HCT116 (cell line): Measurements from ENCODE around the gene ANXA4. TPM values are rescaled to one million over a fixed set of nuclear protein-coding genes. Genes with fewer than 3 reads are reported as not detected.
"Not testable (repeated sequence)": the region's sequence is repeated elsewhere in the genome, so short reads cannot be mapped to it uniquely, and the experiment has no call there.

ENCODE experiments used
- ATAC-seq: fragments of 200-7000 bp; cut with Tn5 transposase; 2 replicates; pipeline ENCODE4 v1.9.1; 2020; ENCODE audit warnings: mild to moderate bottlenecking, moderate library complexity
- BruUV-seq: library from RNA; stranded (reverse); fragments of 400-500 nt; replicated peaks from 2 replicates; lab custom pipeline; 2021; lab: Mats Ljungman, UMichigan
- CTCF ChIA-PET: fragments of 300-600 bp; sonication (Branson Sonifier 250); formaldehyde crosslinking; loops from one replicate; lab custom pipeline; 2021; ENCODE audit warnings: antibody characterized with exemption; lab: Charles Lee
- POLR2A ChIA-PET: fragments of 300-600, 350-600 bp; sonication (Branson Sonifier 250); formaldehyde crosslinking; loops from one replicate; lab custom pipeline; 2021; ENCODE audit warnings: antibody characterized with exemption; lab: Charles Lee
- RAD21 ChIA-PET, 2 experiments: fragments of 300-600 bp; sonication (Branson Sonifier 250); formaldehyde crosslinking; loops; one replicate each; lab custom pipeline; 2023; ENCODE audit warnings: low total read pairs in 2 of 2; ENCODE audit not compliant: uncharacterized antibody in 2 of 2, unreplicated experiment in 2 of 2, low non-redundant PET in 1 of 2; lab: Charles Lee
- DNase-seq: peaks from one replicate; pipeline ENCODE4 v3.0.0-alpha.2; 2010; ENCODE audit warnings: low read depth, low spot score
- H2AFZ ChIP-seq: fragments of 200-600 bp; shearing (Covaris generic), sonication (generic); 2 replicates; pipeline ENCODE4 v1.6.1; 2017; ENCODE audit warnings: low read depth, mixed run types, mixed read lengths, antibody characterized with exemption, low read length; ENCODE audit not compliant: poor library complexity, severe bottlenecking
- H3K27ac ChIP-seq: 2 replicates; pipeline ENCODE4 v1.5.1; 2012; ENCODE audit warnings: low read depth, low read length
- H3K27me3 ChIP-seq: fragments of 200-600 bp; sonication (generic); 2 replicates; pipeline ENCODE4 v1.6.1; 2016; ENCODE audit warnings: mixed run types, low read length, mixed read lengths; ENCODE audit not compliant: insufficient read depth
- H3K36me3 ChIP-seq, 2 experiments: fragments of 200-500 bp in 1 of 2; fragments of 200-600 bp in 1 of 2; sonication (Bioruptor generic) in 1 of 2; sonication (generic) in 1 of 2; 2 replicates each; pipeline versions ENCODE4 v1.5.1 to v1.6.1; 2014 to 2016; ENCODE audit warnings: low read length in 2 of 2, inconsistent platforms in 1 of 2, mixed read lengths in 1 of 2, mixed run types in 1 of 2; ENCODE audit not compliant: insufficient read depth in 2 of 2, control insufficient read depth in 1 of 2
- H3K4me1 ChIP-seq, 2 experiments: fragments of 200-600 bp in 1 of 2; sonication (generic) in 1 of 2; 2 replicates each; pipeline versions ENCODE4 v1.5.1 to v1.6.1; 2012 to 2017; ENCODE audit warnings: low read length in 2 of 2, inconsistent platforms in 1 of 2, mild to moderate bottlenecking in 1 of 2, mixed read lengths in 1 of 2, mixed run types in 1 of 2, moderate library complexity in 1 of 2; ENCODE audit not compliant: insufficient read depth in 2 of 2, control insufficient read depth in 1 of 2
- H3K4me2 ChIP-seq: fragments of 200-600 bp; sonication (generic); 2 replicates; pipeline ENCODE4 v1.6.1; 2017; ENCODE audit warnings: mixed run types, low read length, mixed read lengths
- H3K4me3 ChIP-seq, 2 experiments: fragments of 200-600 bp in 1 of 2; sonication (generic) in 1 of 2; replicated peaks in 1 of 2; 2 replicates each; pipeline ENCODE4 v1.5.1; 2011 to 2016; ENCODE audit warnings: low read length in 2 of 2, control low read depth in 1 of 2, low read depth in 1 of 2, mild to moderate bottlenecking in 1 of 2, mixed read lengths in 1 of 2, mixed run types in 1 of 2
- H3K79me2 ChIP-seq: fragments of 200-600 bp; sonication (generic); 2 replicates; pipeline ENCODE4 v1.6.1; 2017; ENCODE audit warnings: mild to moderate bottlenecking, mixed run types, low read length, moderate library complexity, mixed read lengths; ENCODE audit not compliant: insufficient read depth
- H3K9ac ChIP-seq: fragments of 200-600 bp; sonication (generic); 2 replicates; pipeline ENCODE4 v1.6.1; 2016; ENCODE audit warnings: low read length, mixed read lengths
- H3K9me2 ChIP-seq: fragments of 200-600 bp; sonication (generic), shearing (Covaris generic); 2 replicates; pipeline ENCODE4 v1.6.1; 2017; ENCODE audit warnings: mixed run types, mild to moderate bottlenecking, moderate library complexity; ENCODE audit not compliant: insufficient read depth
- H3K9me3 ChIP-seq, 2 experiments: fragments of 200-500 bp in 1 of 2; fragments of 200-600 bp in 1 of 2; sonication (Bioruptor generic) in 1 of 2; sonication (generic) in 1 of 2; 2 replicates each; pipeline ENCODE4 v1.6.1; 2014 to 2017; ENCODE audit warnings: low read length in 2 of 2, mixed read lengths in 2 of 2, inconsistent platforms in 1 of 2, low read depth in 1 of 2, mild to moderate bottlenecking in 1 of 2, mixed run types in 1 of 2, moderate library complexity in 1 of 2; ENCODE audit not compliant: control insufficient read depth in 1 of 2, insufficient read depth in 1 of 2
- H4K20me1 ChIP-seq: fragments of 200-600 bp; sonication (generic), shearing (Covaris generic); 2 replicates; pipeline ENCODE4 v1.6.1; 2017; ENCODE audit warnings: mixed run types, mild to moderate bottlenecking, moderate library complexity; ENCODE audit not compliant: insufficient read depth
- CEBPB ChIP-seq: IDR thresholded peaks from 2 replicates; pipeline ENCODE4 v1.6.1; 2012; ENCODE audit warnings: low read depth
- EZH2 ChIP-seq: fragments of 200-600 bp; sonication (generic); IDR thresholded peaks from 2 replicates; pipeline ENCODE4 v1.6.1; 2017; ENCODE audit warnings: antibody characterized with exemption, mixed run types
- MAX ChIP-seq: IDR thresholded peaks from 2 replicates; pipeline ENCODE4 v1.6.1; 2012
- POLR2A ChIP-seq: IDR thresholded peaks from 2 replicates; pipeline ENCODE4 v1.7.0; 2011; ENCODE audit warnings: borderline replicate concordance; ENCODE audit not compliant: insufficient read depth, insufficient read length; ENCODE audit errors: extremely low read depth
- SIN3A ChIP-seq: IDR thresholded peaks from 2 replicates; pipeline ENCODE4 v1.6.1; 2012; ENCODE audit warnings: low read depth
- SP1 ChIP-seq: IDR thresholded peaks from 2 replicates; pipeline ENCODE4 v1.6.1; 2012; ENCODE audit warnings: low read depth
- TCF7L2 ChIP-seq: IDR thresholded peaks from 2 replicates; pipeline ENCODE4 v1.7.0; 2011; ENCODE audit warnings: borderline replicate concordance, inconsistent platforms; ENCODE audit not compliant: insufficient read depth, insufficient read length; ENCODE audit errors: extremely low read depth
- intact Hi-C: fragments of 100-400 bp; cut with micrococcal nuclease; formaldehyde crosslinking; loops from 2 replicates; pipeline ENCODE4 v1.10.0; 2022
- total RNA-seq: library from RNA; stranded (reverse); gene quantifications from one replicate; pipeline ENCODE4 v1.2.1, GENCODE V29; 2021; ENCODE audit not compliant: unreplicated experiment

ANXA4 gene
- total RNA-seq, 1 experiment from 2014 or later, result 64.6 TPM

DNA sequence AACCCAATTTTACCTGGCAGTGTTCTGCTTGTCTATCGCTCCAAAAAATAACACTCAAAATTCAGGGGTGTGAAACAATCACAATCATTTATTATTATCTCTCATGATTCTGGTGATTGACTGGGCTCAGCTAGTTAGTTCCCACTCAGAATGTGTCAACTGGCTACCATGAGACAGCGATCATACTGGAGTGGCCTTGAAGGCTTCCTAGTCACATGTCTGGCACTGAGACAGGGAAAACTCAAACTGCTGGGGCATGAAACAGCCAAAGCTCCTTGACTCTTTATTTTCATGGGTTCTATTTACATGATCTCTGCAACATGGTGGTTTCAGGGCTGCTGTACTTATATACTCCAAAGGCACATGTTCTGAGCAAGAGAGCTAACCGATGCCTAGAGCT is 6.2 kb upstream of the ANXA4 start:
- intact Hi-C loops, result no loop called here
- H3K36me3 ChIP-seq, result no peaks in the 10 kb centered on the region
- no peaks in the 10 kb centered on the region for H3K9me2 ChIP-seq
- H3K4me2 ChIP-seq, result no peak overlapping the region
- no peak overlapping the region for H3K9ac ChIP-seq
- RAD21 ChIA-PET, result no interaction called here
- CTCF ChIA-PET, result interaction anchor here (3.8 kb wide), 1 partner anchor 11 kb away, joined by 25 read pairs; no protein-coding TSS in a partner anchor
- H4K20me1 ChIP-seq, result no peaks in the 10 kb centered on the region
- no peak overlapping the region for H3K27ac ChIP-seq
- no peaks in the 10 kb centered on the region for H3K27me3 ChIP-seq
- TF ChIP-seq MAX, result no peak
- no peak for TF ChIP-seq CEBPB
- TF ChIP-seq SP1, result no peak
- TF ChIP-seq EZH2, result no peak
- TF ChIP-seq TCF7L2, result no peak
- no peak for TF ChIP-seq SIN3A
- no peak for TF ChIP-seq POLR2A
- DNase-seq, result no peak
- H3K4me3 ChIP-seq, result no peak overlapping the region
- peaks cover 7 to 10% of the 10 kb centered on the region in 2 experiments for H3K4me1 ChIP-seq
- no peaks in the 10 kb centered on the region for H3K9me3 ChIP-seq
- no peak for ATAC-seq
- POLR2A ChIA-PET, result no interaction called here
- no TSS peak for BruUV-seq
- H3K79me2 ChIP-seq, result no peaks in the 10 kb centered on the region
- no peak overlapping the region for H2AFZ ChIP-seq

GRCh38 chr2:69738149-69738548 is 3.8 kb upstream of the ANXA4 start:
- H2AFZ ChIP-seq, CTCF ChIA-PET, intact Hi-C loops, H3K27me3 ChIP-seq, H3K9ac ChIP-seq, DNase-seq, H3K9me2 ChIP-seq, POLR2A ChIA-PET, H3K79me2 ChIP-seq, H3K4me2 ChIP-seq, ATAC-seq, H3K9me3 ChIP-seq, H3K27ac ChIP-seq, H4K20me1 ChIP-seq, BruUV-seq, H3K36me3 ChIP-seq, RAD21 ChIA-PET, H3K4me3 ChIP-seq: not testable (repeated sequence)
- peaks cover 11 to 22% of the 10 kb centered on the region in 2 experiments for H3K4me1 ChIP-seq
